Astrocyte (in vitro differentiated cells and primary cell): ENCODE results near the gene TMEM87A. TPM values are rescaled to one million over a fixed set of nuclear protein-coding genes. Genes with fewer than 3 reads are reported as not detected.

Source experiments
- DNase-seq: peaks from one replicate; pipeline ENCODE4 v3.0.0-alpha.2; 2010; ENCODE audit warnings: low read depth
- FAIRE-seq: peaks from 2 replicates; lab custom pipeline; 2011; peaks lifted over from hg19 to GRCh38; lab: Jason Lieb, UNC
- H2AFZ ChIP-seq: 2 replicates; pipeline ENCODE4 v1.6.0; 2012; ENCODE audit warnings: low read depth, low read length, inconsistent platforms
- H3K27ac ChIP-seq: 2 replicates; pipeline ENCODE4 v1.5.1; 2011; ENCODE audit warnings: low read depth, low read length, inconsistent platforms
- H3K27me3 ChIP-seq: 2 replicates; pipeline ENCODE4 v1.6.0; 2011; ENCODE audit warnings: low read length, inconsistent platforms; ENCODE audit not compliant: insufficient read depth
- H3K36me3 ChIP-seq: 2 replicates; pipeline ENCODE4 v1.5.1; 2011; ENCODE audit warnings: low read length, inconsistent platforms; ENCODE audit not compliant: insufficient read depth
- H3K4me1 ChIP-seq: 2 replicates; pipeline ENCODE4 v1.5.1; 2011; ENCODE audit warnings: low read length, inconsistent platforms; ENCODE audit not compliant: insufficient read depth
- H3K4me2 ChIP-seq: 2 replicates; pipeline ENCODE4 v1.6.0; 2012; ENCODE audit warnings: low read length, inconsistent platforms
- H3K4me3 ChIP-seq: 2 replicates; pipeline ENCODE4 v1.5.1; 2011; ENCODE audit warnings: low read depth, mild to moderate bottlenecking, low read length, inconsistent platforms; ENCODE audit not compliant: insufficient read depth
- H3K79me2 ChIP-seq: 2 replicates; pipeline ENCODE4 v1.6.0; 2012; ENCODE audit warnings: mild to moderate bottlenecking, low read length, inconsistent platforms; ENCODE audit not compliant: insufficient read depth
- H3K9ac ChIP-seq: 2 replicates; pipeline ENCODE4 v1.6.0; 2012; ENCODE audit warnings: mild to moderate bottlenecking, low read length, inconsistent platforms
- H3K9me3 ChIP-seq: 2 replicates; pipeline ENCODE4 v1.5.1; 2012; ENCODE audit warnings: low read depth, mild to moderate bottlenecking, low read length, inconsistent platforms; ENCODE audit not compliant: insufficient read depth
- H4K20me1 ChIP-seq: 2 replicates; pipeline ENCODE4 v1.6.0; 2012; ENCODE audit warnings: low read length, inconsistent platforms; ENCODE audit not compliant: insufficient read depth
- H3K27ac Mint-ChIP-seq: one replicate; pipeline ENCODE4 v1.8.0; 2021; ENCODE audit warnings: mild to moderate bottlenecking, mixed read lengths; ENCODE audit not compliant: unreplicated experiment
- H3K27me3 Mint-ChIP-seq: one replicate; pipeline ENCODE4 v1.8.0; 2021; ENCODE audit warnings: low read depth, mixed read lengths; ENCODE audit not compliant: unreplicated experiment
- H3K36me3 Mint-ChIP-seq: one replicate; pipeline ENCODE4 v1.8.0; 2021; ENCODE audit warnings: low read depth, mixed read lengths; ENCODE audit not compliant: unreplicated experiment
- H3K4me1 Mint-ChIP-seq: one replicate; pipeline ENCODE4 v1.8.0; 2021; ENCODE audit warnings: low read depth, mixed read lengths; ENCODE audit not compliant: unreplicated experiment
- H3K4me3 Mint-ChIP-seq: one replicate; pipeline ENCODE4 v1.8.0; 2021; ENCODE audit warnings: mild to moderate bottlenecking, moderate library complexity, mixed read lengths; ENCODE audit not compliant: unreplicated experiment
- H3K9me3 Mint-ChIP-seq: one replicate; pipeline ENCODE4 v1.8.0; 2021; ENCODE audit warnings: mild to moderate bottlenecking, mixed read lengths; ENCODE audit not compliant: unreplicated experiment
- CTCF ChIP-seq: IDR thresholded peaks from 2 replicates; pipeline ENCODE4 v1.5.1; 2011; ENCODE audit warnings: low read depth, mild to moderate bottlenecking, inconsistent platforms, low read length, moderate library complexity; ENCODE audit not compliant: insufficient read depth
- EZH2 ChIP-seq: IDR thresholded peaks from 2 replicates; pipeline ENCODE4 v1.6.1; 2012; ENCODE audit warnings: mild to moderate bottlenecking, low read length, inconsistent platforms; ENCODE audit not compliant: insufficient read depth
- total RNA-seq: library from RNA; stranded (reverse); gene quantifications from 2 replicates; pipeline ENCODE4 v1.2.1, GENCODE V29; 2021

The TMEM87A gene
- total RNA-seq, 1 donor from 2014 or later, result 40.9 TPM

DNA sequence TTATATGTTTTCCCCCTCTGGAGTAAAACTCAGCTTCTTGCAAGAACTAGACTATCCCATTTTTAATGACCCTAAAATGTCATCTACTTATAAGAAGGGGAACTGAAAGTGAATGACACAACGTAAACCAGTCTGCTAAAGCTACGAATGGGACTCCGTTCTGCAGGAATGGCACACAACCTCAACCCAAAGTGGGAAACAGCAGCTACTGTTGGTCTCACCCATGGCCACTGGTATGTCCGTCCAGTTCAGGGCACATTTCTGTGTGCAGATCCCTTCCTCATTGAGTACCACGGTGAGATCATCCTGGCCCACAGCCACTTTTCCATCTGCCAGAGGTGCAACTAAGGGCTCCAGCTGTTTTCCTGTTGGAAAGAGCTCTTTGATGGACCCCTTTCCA lies 88.9 kb downstream of the TMEM87A start:
- Histone ChIP-seq H3K27me3 (no peaks in the 10 kb centered on the region), H4K20me1 (no peaks in the 10 kb centered on the region), H3K9ac (no peak overlapping the region), H3K4me3 (no peak overlapping the region), H2AFZ (no peak overlapping the region), H3K9me3 (no peaks in the 10 kb centered on the region), H3K4me2 (no peak overlapping the region), H3K27ac (no peak overlapping the region), H3K36me3 (peaks cover 52% of the 10 kb centered on the region), H3K4me1 (no peaks in the 10 kb centered on the region), H3K79me2 (no peaks in the 10 kb centered on the region)
- Mint-ChIP-seq H3K27ac (no peak overlapping the region), H3K9me3 (no peaks in the 10 kb centered on the region), H3K4me3 (no peak overlapping the region), H3K4me1 (no peaks in the 10 kb centered on the region), H3K36me3 (peaks cover 27% of the 10 kb centered on the region), H3K27me3 (no peaks in the 10 kb centered on the region)
- FAIRE-seq (no peak), DNase-seq (no peak)
- TF ChIP-seq CTCF (no peak), EZH2 (no peak)

DNA sequence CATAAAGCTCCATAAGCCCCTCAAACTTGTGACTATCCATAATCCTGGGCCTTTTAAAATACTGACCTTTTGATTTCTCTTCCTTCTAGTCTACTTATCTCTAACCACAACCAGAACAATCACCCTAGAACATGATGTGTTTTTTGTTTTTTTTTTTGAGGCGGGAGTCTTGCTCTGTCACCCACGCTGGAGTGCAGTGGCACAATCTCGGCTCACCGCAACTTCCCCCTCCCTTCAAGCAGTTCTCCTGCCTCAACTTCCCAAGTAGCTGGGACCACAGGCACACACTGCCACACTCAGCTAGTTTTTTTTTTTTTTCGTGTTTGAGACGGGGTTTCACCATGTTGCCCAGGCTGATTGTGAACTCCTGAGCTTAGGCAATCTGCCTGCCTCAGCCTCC lies 90.3 kb downstream of the TMEM87A start:
- Mint-ChIP-seq H3K27ac (no peak overlapping the region), H3K9me3 (no peaks in the 10 kb centered on the region), H3K4me3 (no peak overlapping the region), H3K36me3 (peaks cover 20% of the 10 kb centered on the region), H3K4me1 (no peaks in the 10 kb centered on the region), H3K27me3 (no peaks in the 10 kb centered on the region)
- H3K9me3 ChIP-seq, result no peaks in the 10 kb centered on the region
- H3K4me2 ChIP-seq, result no peak overlapping the region
- no peaks in the 10 kb centered on the region for H3K27me3 ChIP-seq
- H3K36me3 ChIP-seq, result peaks cover 51% of the 10 kb centered on the region
- no peak overlapping the region for H3K9ac ChIP-seq
- no peaks in the 10 kb centered on the region for H3K4me1 ChIP-seq
- no peaks in the 10 kb centered on the region for H4K20me1 ChIP-seq
- TF ChIP-seq EZH2, result no peak
- TF ChIP-seq CTCF, result no peak
- H3K4me3 ChIP-seq, result no peak overlapping the region
- no peaks in the 10 kb centered on the region for H3K79me2 ChIP-seq
- DNase-seq (no peak), FAIRE-seq (no peak)
- H2AFZ ChIP-seq, result no peak overlapping the region
- no peak overlapping the region for H3K27ac ChIP-seq

DNA sequence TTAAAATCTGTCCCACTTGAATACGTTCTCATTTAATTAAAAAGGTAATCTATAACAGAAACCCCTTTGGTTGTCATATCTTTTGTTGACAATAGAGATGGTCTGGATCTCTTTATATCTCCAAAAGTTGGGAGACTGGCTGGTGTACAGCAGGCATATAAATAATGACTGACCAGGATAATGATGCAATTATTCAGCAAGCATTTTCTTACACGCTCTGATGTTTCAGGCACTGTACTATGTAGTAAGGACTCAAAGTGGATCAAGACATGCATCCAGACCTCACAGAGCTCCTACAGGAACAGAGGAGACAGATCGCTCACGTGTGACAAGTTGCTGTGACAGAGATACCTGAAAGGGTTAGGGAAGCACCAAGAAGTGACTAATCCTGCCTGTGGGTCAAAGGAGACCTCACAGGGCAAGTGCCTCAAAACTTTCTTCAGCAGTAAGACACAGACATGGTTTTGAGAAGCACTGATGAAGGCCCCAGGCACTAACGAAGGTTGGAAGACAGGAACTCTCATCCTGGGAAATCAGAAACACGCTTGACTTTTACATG lies 90.8 kb downstream of the TMEM87A start:
- no peaks in the 10 kb centered on the region for H3K79me2 ChIP-seq
- no peak for DNase-seq
- H3K9me3 ChIP-seq, result no peaks in the 10 kb centered on the region
- peaks cover 48% of the 10 kb centered on the region for H3K36me3 ChIP-seq
- Mint-ChIP-seq H3K36me3 (peaks cover 19% of the 10 kb centered on the region), H3K4me3 (no peak overlapping the region), H3K4me1 (no peaks in the 10 kb centered on the region), H3K27ac (no peak overlapping the region), H3K27me3 (no peaks in the 10 kb centered on the region), H3K9me3 (no peaks in the 10 kb centered on the region)
- no peak overlapping the region for H2AFZ ChIP-seq
- H3K4me1 ChIP-seq, result no peaks in the 10 kb centered on the region
- no peak overlapping the region for H3K4me2 ChIP-seq
- no peak overlapping the region for H3K27ac ChIP-seq
- no peaks in the 10 kb centered on the region for H3K27me3 ChIP-seq
- H3K4me3 ChIP-seq, result no peak overlapping the region
- H3K9ac ChIP-seq, result no peak overlapping the region
- H4K20me1 ChIP-seq, result no peaks in the 10 kb centered on the region
- TF ChIP-seq EZH2, result no peak
- no peak for TF ChIP-seq CTCF
- FAIRE-seq, result no peak
